ENCODE data around the gene PRR23E. TPM values are rescaled to one million over a fixed set of nuclear protein-coding genes. Genes with fewer than 3 reads are reported as not detected.

PRR23E gene
- total and polyA plus RNA-seq, 5 donors: not detected

DNA sequence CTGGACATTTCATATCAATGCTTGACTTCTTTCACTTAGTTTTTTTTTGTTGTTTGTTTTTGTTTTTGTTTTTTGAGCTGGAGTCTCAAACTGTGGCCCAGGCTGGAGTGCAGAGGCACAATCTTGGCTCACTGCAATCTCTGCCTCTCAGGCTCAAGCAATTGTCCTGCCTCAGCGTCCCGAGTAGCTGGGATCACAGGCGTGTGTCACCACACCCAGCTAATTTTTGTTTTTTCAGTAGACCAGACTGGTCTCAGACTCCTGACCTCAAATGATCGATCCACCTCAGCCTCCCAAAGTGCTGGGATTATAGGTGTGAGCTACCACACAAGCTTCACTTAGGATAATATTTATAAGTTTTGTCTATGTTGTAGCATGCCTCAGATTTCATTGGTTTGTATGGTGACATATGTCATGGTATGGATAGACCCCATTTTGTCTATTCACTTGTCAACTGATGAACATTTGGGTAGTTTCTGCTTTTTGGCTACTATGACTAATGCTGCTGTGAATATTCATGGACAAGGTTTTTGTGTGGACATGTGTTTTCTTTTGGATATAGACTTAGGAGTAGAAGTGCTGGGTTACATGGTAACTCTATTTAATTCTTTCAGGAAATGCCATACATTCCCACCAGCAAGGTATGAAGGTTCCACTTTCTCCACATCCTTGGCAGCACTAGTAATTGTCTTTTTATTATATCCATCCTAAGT, 6.8 kb upstream of the PRR23E start:
- H3K9me3 ChIP-seq (ENCODE audit: control insufficient read depth, low read length): no peaks in the 10 kb centered on the region
- 83% methylated on average over 4 of the region's 4 CpGs for WGBS
- ATAC-seq: no peak
- H3K27ac ChIP-seq (ENCODE audit: low read length): no peak overlapping the region
- intact Hi-C loops (cut with DNase I): no loop called here
- H3K4me1 ChIP-seq (ENCODE audit: control insufficient read depth, insufficient read depth, low read length): no peaks in the 10 kb centered on the region
- no peak overlapping the region for H3K4me3 ChIP-seq (ENCODE audit: low read length)
- DNase-seq: no peak
- no peaks in the 10 kb centered on the region for H3K27me3 ChIP-seq (ENCODE audit: control insufficient read depth, insufficient read depth)

- DNase-seq (no peak), ATAC-seq (no peak)
- Histone ChIP-seq H3K4me1 (ENCODE audit: control insufficient read depth, insufficient read depth, low read length) (no peaks in the 10 kb centered on the region), H3K27me3 (ENCODE audit: control insufficient read depth, insufficient read depth) (no peaks in the 10 kb centered on the region), H3K9me3 (ENCODE audit: control insufficient read depth, low read length) (no peaks in the 10 kb centered on the region), H3K4me3 (ENCODE audit: low read length) (no peak overlapping the region), H3K27ac (ENCODE audit: low read length) (no peak overlapping the region)
- intact Hi-C loops (cut with DNase I): no loop called here
- WGBS: 84% methylated on average over 1 of the region's 1 CpG
Observed at GRCh38 chr3:127187316-127187715, 5.6 kb upstream of the PRR23E start.

GRCh38 chr3:127193341-127193740, 410 bp downstream of the PRR23E start:
- H3K27ac ChIP-seq (ENCODE audit: low read length): no peak overlapping the region
- intact Hi-C loops (cut with DNase I): no loop called here
- H3K4me3 ChIP-seq (ENCODE audit: low read length): no peak overlapping the region
- DNase-seq (no peak), ATAC-seq (no peak)
- WGBS: 78% methylated on average over 11 of the region's 11 CpGs
- H3K27me3 ChIP-seq (ENCODE audit: control insufficient read depth, insufficient read depth): no peaks in the 10 kb centered on the region
- H3K4me1 ChIP-seq (ENCODE audit: control insufficient read depth, insufficient read depth, low read length): no peaks in the 10 kb centered on the region
- no peaks in the 10 kb centered on the region for H3K9me3 ChIP-seq (ENCODE audit: control insufficient read depth, low read length)

DNA sequence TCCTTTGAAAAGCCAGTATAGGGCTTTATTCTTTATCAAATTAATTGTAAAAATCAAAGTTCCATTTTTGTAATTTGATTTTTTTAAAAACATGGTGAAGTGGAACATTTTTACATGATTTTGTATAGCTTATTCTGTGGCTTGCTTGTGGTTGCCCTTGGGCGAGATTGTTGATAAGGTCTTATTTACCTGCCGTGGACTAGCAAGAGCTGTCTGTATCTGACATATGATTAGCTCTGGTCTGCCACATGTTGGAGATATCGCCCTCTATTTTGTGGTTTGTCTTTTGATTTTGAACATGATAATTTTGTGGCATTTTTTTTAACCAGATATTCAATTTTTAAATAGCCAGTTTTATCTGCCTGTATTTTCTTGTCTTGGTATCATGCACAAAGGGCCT, 844 bp downstream of the PRR23E start:
- ATAC-seq (no peak), DNase-seq (no peak)
- Histone ChIP-seq H3K4me3 (ENCODE audit: low read length) (no peak overlapping the region), H3K9me3 (ENCODE audit: control insufficient read depth, low read length) (no peaks in the 10 kb centered on the region), H3K27me3 (ENCODE audit: control insufficient read depth, insufficient read depth) (no peaks in the 10 kb centered on the region), H3K4me1 (ENCODE audit: control insufficient read depth, insufficient read depth, low read length) (no peaks in the 10 kb centered on the region), H3K27ac (ENCODE audit: low read length) (no peak overlapping the region)
- 67% methylated on average over 3 of the region's 3 CpGs for WGBS
- intact Hi-C loops (cut with DNase I): no loop called here

- H3K4me1 ChIP-seq (ENCODE audit: control insufficient read depth, insufficient read depth, low read length): no peaks in the 10 kb centered on the region
- H3K27ac ChIP-seq (ENCODE audit: low read length): no peak overlapping the region
- ATAC-seq (no peak), DNase-seq (no peak)
- no peaks in the 10 kb centered on the region for H3K27me3 ChIP-seq (ENCODE audit: control insufficient read depth, insufficient read depth)
- H3K9me3 ChIP-seq (ENCODE audit: control insufficient read depth, low read length): no peaks in the 10 kb centered on the region
- no peak overlapping the region for H3K4me3 ChIP-seq (ENCODE audit: low read length)
- intact Hi-C loops (cut with DNase I): no loop called here
- 85% methylated on average over 8 of the region's 8 CpGs for WGBS
Observed at GRCh38 chr3:127194601-127195187, 1.8 kb downstream of the PRR23E start.

- H3K4me1 ChIP-seq (ENCODE audit: control insufficient read depth, insufficient read depth, low read length): no peaks in the 10 kb centered on the region
- intact Hi-C loops (cut with DNase I): no loop called here
- DNase-seq (no peak), ATAC-seq (no peak)
- no peaks in the 10 kb centered on the region for H3K9me3 ChIP-seq (ENCODE audit: control insufficient read depth, low read length)
- H3K27me3 ChIP-seq (ENCODE audit: control insufficient read depth, insufficient read depth): peaks cover 3% of the 10 kb centered on the region
- WGBS: 87% methylated on average over 6 of the region's 6 CpGs
- no peak overlapping the region for H3K4me3 ChIP-seq (ENCODE audit: low read length)
- no peak overlapping the region for H3K27ac ChIP-seq (ENCODE audit: low read length)
Observed at GRCh38 chr3:127195417-127195816, 2.5 kb downstream of the PRR23E start.

DNA sequence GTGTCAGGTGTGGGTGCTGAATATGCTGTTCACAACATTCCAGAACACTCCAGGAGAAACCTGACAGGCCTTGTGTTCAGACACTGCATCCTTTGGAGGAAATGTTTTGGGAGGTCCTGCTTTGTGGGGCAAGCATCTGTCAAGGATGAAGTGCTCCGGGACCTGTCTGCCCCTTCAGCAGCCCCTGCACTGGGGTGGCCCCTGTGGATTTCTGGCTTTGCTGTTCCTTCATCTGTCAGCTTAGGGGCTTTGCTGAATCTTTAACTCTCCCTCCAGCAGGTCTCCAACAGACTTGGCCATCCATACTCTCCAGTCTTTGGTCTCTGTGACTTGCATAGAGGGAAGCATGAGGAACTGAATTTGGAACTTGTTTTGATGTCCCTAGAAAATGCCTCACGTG, 3.1 kb downstream of the PRR23E start:
- no peaks in the 10 kb centered on the region for H3K4me1 ChIP-seq (ENCODE audit: control insufficient read depth, insufficient read depth, low read length)
- WGBS: 57% methylated on average over 2 of the region's 2 CpGs
- no peaks in the 10 kb centered on the region for H3K9me3 ChIP-seq (ENCODE audit: control insufficient read depth, low read length)
- no peak overlapping the region for H3K27ac ChIP-seq (ENCODE audit: low read length)
- ATAC-seq: no peak
- peaks cover 3% of the 10 kb centered on the region for H3K27me3 ChIP-seq (ENCODE audit: control insufficient read depth, insufficient read depth)
- DNase-seq: no peak
- intact Hi-C loops (cut with DNase I): no loop called here
- no peak overlapping the region for H3K4me3 ChIP-seq (ENCODE audit: low read length)

DNA sequence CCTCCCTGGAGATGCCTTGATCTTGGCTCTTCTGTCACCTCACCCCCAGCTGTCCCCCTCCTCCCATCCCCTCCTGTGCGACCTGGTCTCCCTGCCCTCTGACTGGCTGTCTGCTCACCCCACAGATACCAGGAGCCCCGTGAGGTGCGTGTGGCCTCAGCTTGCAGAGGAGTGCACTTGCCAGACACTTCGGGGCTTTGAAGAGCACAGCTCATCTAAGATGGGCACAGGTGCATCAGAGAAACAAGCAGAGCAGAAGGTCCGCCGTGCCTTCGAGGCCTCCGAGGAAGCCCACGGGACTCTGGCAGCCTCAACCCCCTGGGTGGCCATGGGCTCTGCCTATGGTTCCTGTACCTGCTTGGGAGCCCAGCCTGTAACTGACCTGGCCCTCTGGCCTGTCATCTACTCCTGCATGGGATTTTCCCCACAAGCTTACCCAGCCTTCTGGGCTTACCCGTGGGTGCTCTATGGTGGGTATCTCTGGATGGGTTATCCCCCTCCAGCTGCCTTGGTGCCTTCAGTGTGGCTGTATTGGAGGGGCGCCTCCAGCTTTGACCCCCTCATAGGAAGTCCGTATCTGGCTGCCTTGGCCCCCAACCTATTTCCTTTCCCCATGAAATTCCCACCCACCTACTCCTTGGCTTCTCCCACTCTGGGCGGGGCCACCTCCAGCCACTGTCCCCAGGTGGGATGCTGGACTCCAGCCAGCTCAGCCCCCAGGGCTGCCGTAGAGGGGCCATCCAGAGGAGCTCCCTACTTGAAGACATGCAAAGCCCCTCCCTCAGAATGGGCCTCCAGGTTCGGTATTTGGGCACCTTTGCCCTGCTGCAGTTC, 3.8 kb downstream of the PRR23E start:
- DNase-seq: no peak
- no peak for ATAC-seq
- intact Hi-C loops (cut with DNase I): no loop called here
- Histone ChIP-seq H3K27ac (ENCODE audit: low read length) (no peak overlapping the region), H3K4me1 (ENCODE audit: control insufficient read depth, insufficient read depth, low read length) (no peaks in the 10 kb centered on the region), H3K27me3 (ENCODE audit: control insufficient read depth, insufficient read depth) (peaks cover 3% of the 10 kb centered on the region), H3K4me3 (ENCODE audit: low read length) (no peak overlapping the region), H3K9me3 (ENCODE audit: control insufficient read depth, low read length) (no peaks in the 10 kb centered on the region)
- 80% methylated on average over 15 of the region's 15 CpGs for WGBS

DNA sequence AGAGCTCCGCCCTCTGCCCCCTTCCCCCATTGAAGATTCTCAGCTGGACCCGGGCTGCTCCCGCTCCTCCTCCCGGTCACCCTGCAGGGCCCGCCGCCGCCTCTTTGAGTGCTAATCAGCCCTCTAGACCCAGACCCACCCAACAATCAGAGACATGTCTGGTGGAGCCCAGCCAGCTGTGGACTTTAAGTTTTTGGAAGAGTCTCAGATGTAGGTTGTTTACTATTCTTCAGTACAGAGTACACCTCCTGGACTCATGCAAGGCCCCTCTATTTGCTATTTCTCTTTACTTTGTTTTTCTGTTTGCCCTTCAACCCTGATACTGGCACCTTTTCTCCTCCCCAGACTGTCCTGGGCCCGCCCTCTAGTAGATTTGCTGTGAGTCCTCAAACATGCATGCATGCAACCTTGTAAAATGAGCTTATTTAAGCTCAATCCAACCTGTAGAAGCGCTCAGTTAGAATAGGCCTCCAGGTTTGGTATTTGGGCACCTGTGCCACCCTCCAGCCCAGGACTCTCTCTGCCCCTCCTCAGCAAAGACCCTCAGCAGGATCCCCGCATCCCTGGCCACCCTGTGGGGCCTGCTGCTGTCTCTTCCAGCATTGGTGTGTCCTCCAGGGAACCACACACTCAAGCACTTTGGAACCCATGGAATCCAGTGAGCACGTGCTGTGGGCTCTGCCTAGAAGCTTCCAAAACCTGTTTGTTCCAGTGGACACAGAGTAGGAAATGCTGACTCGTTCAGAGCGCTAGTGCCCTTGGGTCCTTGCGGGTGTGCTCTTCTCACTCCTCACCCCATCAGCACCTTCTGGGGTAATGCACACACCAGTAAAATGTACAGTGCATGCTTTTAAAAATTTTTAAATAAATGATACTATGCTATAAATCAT, 4.6 kb downstream of the PRR23E start:
- Histone ChIP-seq H3K4me3 (ENCODE audit: low read length) (no peak overlapping the region), H3K27ac (ENCODE audit: low read length) (no peak overlapping the region), H3K27me3 (ENCODE audit: control insufficient read depth, insufficient read depth) (peaks cover 3% of the 10 kb centered on the region), H3K4me1 (ENCODE audit: control insufficient read depth, insufficient read depth, low read length) (no peaks in the 10 kb centered on the region), H3K9me3 (ENCODE audit: control insufficient read depth, low read length) (no peaks in the 10 kb centered on the region)
- DNase-seq: no peak
- intact Hi-C loops (cut with DNase I): no loop called here
- 53% methylated on average over 14 of the region's 14 CpGs for WGBS
- no peak for ATAC-seq

- intact Hi-C loops (cut with DNase I): no loop called here
- DNase-seq: no peak
- no peaks in the 10 kb centered on the region for H3K9me3 ChIP-seq (ENCODE audit: control insufficient read depth, low read length)
- 69% methylated on average over 6 of the region's 6 CpGs for WGBS
- no peaks in the 10 kb centered on the region for H3K4me1 ChIP-seq (ENCODE audit: control insufficient read depth, insufficient read depth, low read length)
- peaks cover 3% of the 10 kb centered on the region for H3K27me3 ChIP-seq (ENCODE audit: control insufficient read depth, insufficient read depth)
- H3K4me3 ChIP-seq (ENCODE audit: low read length): no peak overlapping the region
- ATAC-seq: no peak
- no peak overlapping the region for H3K27ac ChIP-seq (ENCODE audit: low read length)
Observed at GRCh38 chr3:127200086-127200691, 7.3 kb downstream of the PRR23E start.
